ENCODE measurements around the gene FNDC10.
"Not testable (repeated sequence)": the region's sequence is repeated elsewhere in the genome, so short reads cannot be mapped to it uniquely, and the experiment has no call there.

FNDC10 gene

DNA sequence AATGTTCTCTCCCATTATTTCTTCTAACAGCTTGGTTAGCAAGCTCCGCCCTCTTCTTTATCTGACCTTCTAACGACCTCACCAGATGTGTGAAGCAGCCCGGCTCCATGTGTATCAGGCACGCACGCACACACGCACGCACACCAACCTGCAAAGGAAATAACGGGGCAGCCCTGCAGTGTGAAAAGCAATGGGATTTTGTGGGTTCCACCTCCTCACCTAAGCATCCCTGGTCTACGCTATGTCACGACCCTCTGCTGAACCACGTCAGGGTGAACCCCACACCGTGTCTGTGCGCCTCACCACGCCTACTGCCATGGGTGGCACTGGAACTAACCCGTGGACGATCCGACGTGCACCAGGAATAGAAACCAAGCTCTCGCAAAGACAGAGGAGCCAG is 35.7 kb downstream of the FNDC10 start:
- no peak for DNase-seq

DNA sequence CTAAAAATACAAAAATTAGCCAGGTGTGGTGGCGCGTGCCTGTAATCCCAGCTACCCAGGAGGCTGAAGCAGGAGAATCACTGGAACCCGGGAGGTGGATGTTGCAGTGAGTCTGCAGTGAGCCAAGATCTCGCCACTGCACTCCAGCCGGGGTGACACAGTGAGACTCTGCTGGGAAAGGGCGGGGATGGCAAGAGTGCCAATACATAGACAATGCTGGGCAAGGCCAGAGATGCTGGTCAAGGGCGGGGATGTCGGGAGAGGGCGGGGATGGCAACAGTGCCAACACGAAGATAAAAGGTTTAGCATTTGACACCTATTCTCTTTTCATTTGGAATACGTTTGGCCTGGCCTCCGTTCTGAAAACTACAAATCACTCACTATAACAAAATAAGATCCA is 36.2 kb downstream of the FNDC10 start:
- no peak for DNase-seq

DNA sequence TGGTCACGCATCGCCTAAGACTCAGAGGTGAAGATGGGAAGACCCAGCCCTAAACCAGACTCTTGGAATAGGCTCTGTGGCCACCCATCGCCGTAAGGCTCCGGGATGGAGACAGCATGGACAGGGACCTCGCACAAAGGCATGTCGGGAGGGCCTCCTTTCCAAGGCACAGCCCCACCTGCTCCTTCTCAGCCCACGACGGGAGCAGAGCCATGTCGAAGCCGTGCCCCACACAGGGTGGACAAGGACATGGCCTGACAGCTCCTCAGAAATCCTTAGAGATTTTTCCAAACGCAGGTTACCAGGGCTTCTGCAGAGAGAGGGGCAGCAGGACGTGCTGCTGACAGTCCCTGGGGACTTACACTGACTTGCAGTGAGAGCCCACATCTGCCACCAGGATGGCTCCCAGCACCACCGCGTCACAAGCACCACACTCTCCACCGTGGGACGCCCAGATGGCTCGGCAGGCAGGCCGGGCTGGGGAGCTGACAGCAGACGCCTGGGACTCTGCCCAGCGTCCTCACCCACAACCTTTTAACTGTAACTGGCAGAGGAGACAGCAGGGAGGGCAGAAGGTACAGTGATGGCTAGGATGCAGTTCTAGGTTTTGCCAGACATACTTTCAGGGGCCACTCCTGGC is 37.3 kb downstream of the FNDC10 start:
- no peak for DNase-seq

DNA sequence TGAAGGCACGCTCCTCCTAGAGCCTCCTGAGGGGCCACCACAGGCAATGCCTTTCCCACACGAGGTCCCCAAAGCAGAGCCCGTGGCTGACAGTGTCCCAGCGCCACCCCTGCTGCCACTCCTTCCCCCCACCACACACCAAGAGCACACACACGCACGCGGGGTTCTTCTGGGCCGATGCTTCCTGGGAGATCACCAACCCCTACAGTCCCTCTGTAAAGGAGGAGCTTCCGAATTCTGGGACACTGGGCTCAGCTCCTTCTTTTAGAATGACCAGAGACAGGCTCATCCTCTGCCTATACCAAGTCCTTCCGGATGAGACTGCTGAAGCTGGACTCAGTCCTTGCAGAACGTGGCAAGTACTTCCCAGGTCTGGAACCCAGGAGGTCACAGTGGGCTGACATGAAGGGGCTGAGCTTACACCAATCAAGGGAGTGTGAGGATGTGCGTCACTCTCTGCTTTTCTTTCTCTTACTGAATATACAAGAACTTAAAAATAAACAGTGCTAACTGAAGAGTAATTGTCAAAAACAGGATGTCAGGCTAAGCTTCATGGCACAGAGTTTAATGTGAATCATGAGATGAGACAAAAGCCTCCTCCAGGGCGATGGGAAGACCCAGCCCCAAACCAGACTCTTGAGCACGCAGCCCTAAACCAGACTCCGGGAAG is 38.0 kb downstream of the FNDC10 start:
- no peak for DNase-seq

DNA sequence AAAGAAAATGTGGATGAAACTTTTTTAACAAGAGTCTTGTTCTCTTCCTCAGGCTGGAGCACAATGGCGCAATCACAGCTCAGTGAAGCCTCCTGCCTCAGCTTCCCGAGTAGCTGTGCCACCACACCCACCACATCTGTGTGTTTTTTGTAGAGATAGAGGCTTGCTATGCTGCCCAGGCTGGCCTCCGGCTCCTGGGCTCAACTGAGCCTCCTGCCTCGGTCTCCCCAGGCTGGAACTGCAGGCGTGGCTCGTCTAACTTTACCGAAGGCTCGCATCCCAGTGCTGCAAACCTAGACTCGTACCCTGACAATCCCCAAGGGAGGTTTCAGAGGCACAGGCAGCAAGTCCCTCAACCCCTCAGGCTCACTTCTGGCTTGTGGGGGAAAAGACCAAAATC is 39.8 kb downstream of the FNDC10 start:
- DNase-seq: no peak

DNA sequence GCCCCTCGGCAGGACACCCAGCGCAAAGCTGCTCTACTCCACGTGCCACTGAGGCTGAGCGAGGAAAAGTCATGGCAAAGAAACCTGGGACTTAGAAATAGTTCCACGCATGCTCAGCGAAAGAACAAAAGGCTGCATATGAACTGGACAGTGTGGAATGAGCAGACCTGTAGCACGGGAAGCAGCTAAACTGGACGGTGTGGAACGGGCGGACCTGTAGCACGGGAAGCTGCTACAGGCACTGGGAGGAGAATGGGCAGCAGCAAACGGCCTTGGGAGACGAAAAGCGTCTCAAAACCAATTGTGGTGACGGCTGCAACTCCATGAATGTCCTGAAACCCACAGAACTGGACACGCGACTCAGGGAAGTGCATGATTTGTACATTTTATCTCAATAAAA is 40.9 kb downstream of the FNDC10 start:
- no peak for DNase-seq

DNA sequence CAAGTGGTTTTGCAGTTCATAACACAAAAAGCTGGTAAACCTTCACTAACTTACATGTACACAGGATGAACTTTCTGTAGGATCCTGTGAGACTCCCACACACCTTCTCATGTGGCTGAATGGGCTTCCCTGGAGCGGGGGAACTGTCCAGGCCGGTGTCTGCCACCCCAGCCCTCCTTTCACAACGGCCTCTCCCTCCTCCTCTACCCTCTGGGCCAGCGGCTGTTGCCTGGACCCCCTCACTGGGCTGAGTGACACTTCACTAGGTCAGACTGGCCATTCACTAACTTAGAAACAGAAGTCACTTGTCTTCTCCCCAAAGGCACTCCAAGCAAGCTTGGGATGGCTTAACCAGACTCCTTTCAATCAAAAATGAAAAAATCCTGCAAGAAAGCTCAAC is 41.3 kb downstream of the FNDC10 start:
- no peak for DNase-seq

DNA sequence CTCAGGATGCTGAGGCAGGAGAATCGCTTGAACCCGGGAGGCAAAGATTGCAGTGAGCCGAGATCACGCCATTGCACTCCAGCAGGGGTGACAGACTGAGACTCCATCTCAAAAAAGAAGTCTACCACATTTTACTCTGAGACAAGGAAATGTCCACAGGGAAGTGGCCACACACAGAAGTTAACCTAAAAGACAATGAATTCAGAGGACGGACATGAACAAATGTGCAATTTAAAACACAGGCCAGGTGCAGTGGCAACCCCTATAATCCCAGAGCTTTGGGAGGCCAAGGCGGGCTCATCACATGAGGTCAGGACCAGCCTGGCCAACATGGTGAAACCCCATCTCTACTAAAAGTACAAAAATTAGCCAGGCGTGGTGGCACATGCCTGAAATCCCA is 42.2 kb downstream of the FNDC10 start:
- DNase-seq: not testable (repeated sequence)

DNA sequence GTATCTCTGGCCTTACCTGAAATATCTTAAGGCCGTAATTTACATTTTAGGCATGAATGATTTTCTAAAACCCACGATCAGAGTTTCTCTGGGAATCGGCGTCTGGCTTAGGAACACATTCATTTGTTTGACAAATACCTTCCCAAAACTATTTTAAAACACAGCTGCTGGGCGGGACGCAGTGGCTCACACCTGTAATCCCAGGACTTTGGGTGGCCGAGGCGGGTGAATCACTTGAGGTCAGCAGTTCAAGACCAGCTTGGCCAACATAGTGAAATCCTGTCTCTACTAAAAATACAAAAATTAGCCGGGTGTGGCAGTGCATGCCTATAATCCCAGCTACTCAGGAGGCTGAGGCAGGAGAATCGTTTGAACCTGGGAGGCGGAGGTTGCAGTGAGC is 43.0 kb downstream of the FNDC10 start:
- not testable (repeated sequence) for DNase-seq

DNA sequence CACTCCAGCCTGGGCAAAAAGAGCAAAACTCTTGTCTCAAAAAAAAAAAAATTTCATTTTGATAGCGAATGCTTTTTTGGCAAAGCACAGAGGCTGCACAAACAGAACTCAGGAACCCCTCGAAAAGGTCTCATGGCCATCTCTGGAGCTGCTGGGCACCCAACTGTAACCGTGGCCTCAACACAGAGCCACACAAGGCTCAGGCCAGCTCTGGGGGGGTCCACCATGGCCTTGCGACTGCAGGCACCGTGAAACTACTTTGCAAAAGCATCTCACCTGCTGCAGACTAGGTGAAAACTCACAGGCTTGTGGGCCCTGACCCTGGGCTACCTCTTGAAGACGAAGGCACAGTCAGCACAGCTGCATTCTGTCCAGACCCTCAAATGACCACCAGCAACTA is 43.4 kb downstream of the FNDC10 start:
- DNase-seq: no peak

DNA sequence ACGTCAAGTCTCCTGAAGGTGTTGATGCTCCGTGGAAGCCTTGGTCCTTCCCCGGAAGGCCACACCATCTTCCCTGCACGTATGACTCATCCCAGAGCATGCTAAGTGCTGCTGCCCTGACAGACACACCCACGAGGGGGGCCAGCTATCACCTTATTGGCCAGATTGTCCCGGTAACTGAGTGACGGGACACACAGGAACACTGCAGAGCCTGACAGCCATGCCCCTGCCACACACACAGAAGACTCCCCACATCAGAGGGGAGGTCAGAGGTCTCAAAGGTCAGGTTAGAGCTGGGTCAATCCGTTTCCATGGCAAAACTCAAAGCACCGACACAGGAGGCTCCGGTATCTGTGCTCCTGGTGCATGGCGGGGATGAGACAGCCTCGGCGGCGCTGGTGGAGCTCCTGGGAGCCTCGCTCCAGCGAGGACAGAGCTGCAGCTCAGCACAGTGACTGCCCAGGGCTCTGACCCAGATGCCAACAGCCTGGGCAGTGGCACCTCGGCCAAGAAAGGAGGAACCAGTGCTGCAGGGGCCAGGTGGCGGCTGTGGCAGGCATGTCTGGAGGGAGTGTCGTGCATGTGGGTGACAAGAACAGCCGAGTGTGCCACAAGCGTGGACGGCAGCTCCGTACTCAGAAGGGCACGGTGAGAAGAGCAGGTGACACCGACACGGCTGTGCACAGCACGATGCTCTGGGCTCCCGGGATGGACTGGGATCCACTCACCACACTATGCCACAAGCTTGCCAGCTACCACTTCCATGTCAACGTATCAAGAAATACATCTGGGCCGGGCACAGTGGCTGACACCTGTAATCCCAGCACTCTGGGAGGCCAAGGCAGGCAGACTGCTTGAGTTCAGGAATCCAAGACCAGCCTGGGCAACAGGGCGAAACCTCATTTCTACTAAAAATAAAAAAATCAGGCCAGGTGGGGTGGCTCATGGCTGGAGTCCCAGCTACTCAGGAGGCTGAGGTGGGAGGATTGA is 44.7 kb downstream of the FNDC10 start:
- DNase-seq: no peak

DNA sequence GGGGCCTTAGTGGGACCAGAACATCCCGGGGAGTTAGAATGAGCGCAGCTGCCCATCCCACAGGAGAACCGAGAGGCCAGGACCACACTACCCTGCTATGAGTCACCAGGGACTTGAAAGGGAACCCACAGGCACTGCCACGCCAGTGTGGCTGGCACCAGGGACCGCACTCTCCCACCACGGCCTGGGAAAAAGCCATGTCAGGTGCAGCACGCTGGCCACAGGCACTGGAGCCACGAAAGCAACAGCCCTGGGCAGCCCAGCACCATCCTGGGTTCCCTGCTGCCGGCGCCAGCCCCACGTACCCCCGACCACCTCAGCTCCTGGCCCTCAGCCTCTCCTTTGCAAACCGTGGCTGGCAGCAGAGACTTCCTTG is 45.4 kb downstream of the FNDC10 start:
- no peak for DNase-seq

DNA sequence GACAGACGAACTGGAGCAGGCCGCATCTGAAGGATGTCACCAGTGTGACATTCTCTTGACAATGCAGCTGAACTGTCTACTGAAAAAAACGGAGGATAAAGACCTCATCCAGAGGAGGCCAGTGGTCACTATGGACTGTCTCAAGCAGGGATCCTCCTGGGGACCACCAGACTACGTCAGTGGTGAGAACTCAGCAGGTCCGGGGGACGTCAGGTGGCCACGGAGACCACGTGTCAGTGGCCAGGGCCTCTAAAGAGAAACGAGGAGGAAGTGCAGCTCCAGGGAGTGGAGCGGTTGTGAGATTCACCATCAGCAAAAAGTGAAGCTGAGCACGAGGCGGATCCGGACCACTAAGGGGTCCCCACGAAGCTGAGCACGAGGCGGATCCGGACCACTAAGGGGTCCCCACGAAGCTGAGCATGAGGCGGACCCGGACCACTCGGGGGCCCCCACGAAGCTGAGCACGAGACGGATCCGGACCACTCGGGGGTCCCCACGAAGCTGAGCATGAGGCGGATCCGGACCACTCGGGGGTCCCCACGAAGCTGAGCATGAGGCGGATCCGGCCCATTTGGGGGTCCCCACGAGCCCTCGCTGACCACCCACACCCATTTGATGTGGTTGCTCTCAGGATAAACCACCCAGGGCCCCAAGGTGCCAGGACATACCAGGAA is 46.0 kb downstream of the FNDC10 start:
- DNase-seq: no peak

DNA sequence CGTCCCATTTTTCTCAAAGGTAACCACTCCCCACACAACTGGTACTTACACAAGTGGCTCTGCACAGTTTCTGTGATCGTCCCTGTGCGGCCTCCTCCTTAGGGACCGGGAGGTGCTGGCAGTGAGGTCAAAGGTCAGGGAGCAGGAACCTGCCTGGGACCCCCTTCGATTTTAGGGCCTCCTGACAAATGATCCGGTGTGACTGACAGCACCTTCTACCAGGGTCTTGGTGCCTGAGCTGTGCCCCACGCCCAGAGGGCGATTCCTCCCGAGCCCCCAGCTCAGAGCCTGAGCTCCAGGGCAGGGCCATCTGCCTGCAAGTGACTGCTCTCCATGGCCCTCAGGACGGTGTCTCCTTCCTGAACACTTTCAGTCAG is 47.7 kb downstream of the FNDC10 start:
- no peak for DNase-seq

DNA sequence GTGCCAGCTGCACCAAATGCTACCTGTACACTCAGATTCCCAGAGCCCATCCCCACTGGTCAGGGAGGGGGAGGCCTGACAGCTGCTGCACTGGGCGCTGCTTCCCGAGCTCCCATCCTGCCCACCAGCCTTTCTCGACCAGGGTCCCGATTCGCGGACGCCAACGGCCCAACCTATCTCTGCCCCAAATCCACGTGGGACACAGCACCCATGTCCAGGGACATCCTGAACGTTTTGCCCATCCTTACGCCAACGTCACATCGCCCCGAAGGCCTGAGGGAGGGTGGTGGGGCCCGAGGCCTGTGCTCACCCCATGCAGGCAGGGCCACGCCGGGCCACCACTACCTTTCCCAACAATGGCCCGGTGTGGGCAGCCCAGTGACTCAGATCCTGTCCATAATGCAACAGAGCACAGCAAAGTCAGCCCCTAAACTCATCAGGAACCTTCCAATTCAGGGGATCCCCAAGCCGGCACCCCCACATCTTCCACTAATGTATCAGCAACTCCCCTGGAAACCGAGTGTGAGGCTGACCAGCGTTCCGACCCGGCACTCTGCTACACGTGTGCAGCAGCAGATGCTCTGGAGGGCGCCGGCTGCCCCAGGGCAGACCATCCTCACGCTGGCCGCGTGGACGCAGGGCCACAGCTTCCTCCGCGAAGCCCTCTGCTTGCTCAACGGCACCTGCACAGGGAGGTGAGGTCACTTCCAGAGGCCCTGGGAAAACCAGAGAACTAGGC is 48.2 kb downstream of the FNDC10 start:
- no peak for DNase-seq

DNA sequence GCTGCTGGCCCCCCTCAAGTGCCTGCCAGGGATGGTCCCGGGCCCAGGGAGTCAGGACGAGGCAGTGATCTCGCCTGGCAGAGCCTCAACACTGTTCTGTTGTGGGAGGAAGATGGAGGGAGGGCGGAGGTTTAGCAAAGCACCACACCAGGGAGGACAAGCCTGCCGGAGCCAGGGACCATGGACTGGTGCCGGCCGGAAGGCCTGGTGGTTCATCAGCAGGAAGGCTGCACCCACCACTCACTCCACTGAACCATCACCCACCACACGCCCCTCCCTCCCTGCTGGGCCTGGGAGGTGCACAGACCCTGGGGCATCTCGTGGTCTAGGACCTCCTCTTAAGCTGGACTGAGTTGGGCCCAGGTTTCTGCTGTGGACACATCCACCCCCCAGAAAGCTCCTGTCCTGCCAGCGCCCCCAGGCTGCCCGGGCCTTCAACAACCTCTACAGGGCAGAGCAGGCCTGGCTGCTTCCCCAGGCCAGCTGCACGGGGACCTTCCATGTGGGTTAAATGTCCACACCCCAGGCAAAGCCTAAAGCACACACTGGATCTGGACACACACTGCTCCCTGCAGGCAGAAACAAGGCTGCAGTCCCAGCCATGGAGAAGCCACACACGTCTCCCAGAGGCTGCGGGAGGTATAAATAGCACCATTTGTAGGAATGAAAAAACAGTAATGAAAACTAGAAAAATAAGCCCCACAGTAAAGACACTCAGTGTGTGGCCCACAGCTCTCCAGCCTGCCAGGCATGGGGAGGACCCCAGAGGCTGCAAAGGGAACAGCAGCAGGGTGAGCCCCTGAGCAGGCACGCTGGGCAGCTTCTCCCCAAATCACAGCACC is 49.1 kb downstream of the FNDC10 start:
- DNase-seq: no peak

DNA sequence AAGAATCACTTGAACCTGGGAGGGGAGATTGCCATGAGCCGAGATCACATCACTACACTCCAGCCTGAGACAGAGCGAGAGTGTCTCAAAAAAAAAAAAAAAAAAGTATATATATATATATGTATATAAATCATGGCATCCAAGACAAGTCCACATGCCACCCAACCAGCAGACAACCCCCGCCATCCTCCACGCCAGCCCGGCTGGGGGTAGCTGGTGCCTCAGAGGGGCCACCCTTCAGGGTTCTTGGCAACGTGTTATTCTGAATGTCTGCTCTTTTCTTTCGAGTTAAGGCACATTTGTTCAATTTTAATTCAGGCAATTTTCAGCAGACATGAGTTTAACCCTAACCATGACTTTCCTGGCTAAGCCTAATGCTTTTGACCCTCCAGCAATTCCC is 49.8 kb downstream of the FNDC10 start:
- DNase-seq: no peak

DNA sequence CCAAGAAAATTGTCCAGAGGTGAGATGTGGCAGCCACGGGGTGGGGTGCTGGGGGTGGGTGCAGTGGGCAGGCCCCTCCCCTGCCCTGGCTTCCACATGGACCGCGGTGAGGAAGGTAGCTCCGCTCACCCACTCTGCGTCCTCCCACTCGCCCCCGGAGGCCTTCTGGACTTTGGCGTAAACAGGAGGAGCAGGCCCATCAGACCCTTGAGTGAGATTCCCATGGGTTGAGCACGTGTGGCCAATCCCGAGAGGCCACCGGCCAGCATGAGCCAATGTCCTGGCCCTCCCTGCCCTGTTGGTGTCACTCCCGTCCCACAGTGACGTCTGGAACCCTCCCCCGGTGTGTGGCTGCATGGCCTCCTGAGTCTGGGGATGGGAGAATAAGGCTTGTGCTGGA is 51.3 kb downstream of the FNDC10 start:
- DNase-seq: no peak
